Activated CD4-positive, alpha-beta T cell treated with anti-CD3 and anti-CD28 coated beads, Interleukin-2, amount 50 U/mL, for 16 hours (primary cell): ENCODE measurements around the gene COL3A1.

Experiments used
- DNase-seq: peaks from one replicate; pipeline ENCODE4 v3.0.0-alpha.2; 2020

COL3A1 gene

GRCh38 chr2:188974164-188974563 is at the start of gene COL3A1:
COL3A1 (plus strand) TSS chr2:188974373; CDS start chr2:188974490, 117 bp downstream.
- DNase-seq = no peak

GRCh38 chr2:188928643-188929042 is 45.5 kb upstream of the COL3A1 start:
- no peak for DNase-seq

GRCh38 chr2:188931361-188931760 is 42.8 kb upstream of the COL3A1 start:
- DNase-seq = no peak

- no peak for DNase-seq
These were observed 36.6 kb upstream of the COL3A1 start for GRCh38 chr2:188937228-188938220.

- DNase-seq = no peak
These were observed 34.0 kb upstream of the COL3A1 start for GRCh38 chr2:188940171-188940570.

- no peak for DNase-seq
These were observed 29.7 kb upstream of the COL3A1 start for GRCh38 chr2:188944442-188944841.

GRCh38 chr2:188949046-188949818 is 24.9 kb upstream of the COL3A1 start:
- no peak for DNase-seq

- DNase-seq = no peak
These were observed 21.3 kb upstream of the COL3A1 start for GRCh38 chr2:188952901-188953300.

- no peak for DNase-seq
These were observed 17.9 kb upstream of the COL3A1 start for GRCh38 chr2:188956290-188956689.

- DNase-seq = no peak
These were observed 17.2 kb upstream of the COL3A1 start for GRCh38 chr2:188956961-188957360.

GRCh38 chr2:188957646-188958045 is 16.5 kb upstream of the COL3A1 start:
- no peak for DNase-seq

- DNase-seq = no peak
These were observed 10.4 kb upstream of the COL3A1 start for GRCh38 chr2:188963741-188964140.

- DNase-seq = no peak
These were observed 9.1 kb upstream of the COL3A1 start for GRCh38 chr2:188964976-188965546.

GRCh38 chr2:188965563-188965962 is 8.6 kb upstream of the COL3A1 start:
- no peak for DNase-seq

- DNase-seq = no peak
These were observed 8.0 kb upstream of the COL3A1 start for GRCh38 chr2:188966079-188966571.

- DNase-seq = no peak
These were observed 7.3 kb upstream of the COL3A1 start for GRCh38 chr2:188966728-188967440.

- no peak for DNase-seq
These were observed 4.9 kb upstream of the COL3A1 start for GRCh38 chr2:188969236-188969635.

GRCh38 chr2:188969651-188970050 is 4.5 kb upstream of the COL3A1 start:
- no peak for DNase-seq

GRCh38 chr2:188970211-188970610 is 4.0 kb upstream of the COL3A1 start:
- no peak for DNase-seq

GRCh38 chr2:188971432-188971861 is 2.7 kb upstream of the COL3A1 start:
- DNase-seq = no peak

GRCh38 chr2:188973641-188974040 is 532 bp upstream of the COL3A1 start:
- DNase-seq = no peak

- no peak for DNase-seq
These were observed 1.4 kb downstream of the COL3A1 start for GRCh38 chr2:188975497-188976102.
